Astrocyte (in vitro differentiated cells and primary cell): ENCODE results near the gene TGFB1I1. TPM values are rescaled to one million over a fixed set of nuclear protein-coding genes. Genes with fewer than 3 reads are reported as not detected.

Experiments
- DNase-seq: peaks from one replicate; pipeline ENCODE4 v3.0.0-alpha.2; 2010; ENCODE audit warnings: low read depth
- FAIRE-seq: peaks from 2 replicates; lab custom pipeline; 2011; peaks lifted over from hg19 to GRCh38; lab: Jason Lieb, UNC
- H2AFZ ChIP-seq: 2 replicates; pipeline ENCODE4 v1.6.0; 2012; ENCODE audit warnings: low read depth, low read length, inconsistent platforms
- H3K27ac ChIP-seq: 2 replicates; pipeline ENCODE4 v1.5.1; 2011; ENCODE audit warnings: low read depth, low read length, inconsistent platforms
- H3K27me3 ChIP-seq: 2 replicates; pipeline ENCODE4 v1.6.0; 2011; ENCODE audit warnings: low read length, inconsistent platforms; ENCODE audit not compliant: insufficient read depth
- H3K36me3 ChIP-seq: 2 replicates; pipeline ENCODE4 v1.5.1; 2011; ENCODE audit warnings: low read length, inconsistent platforms; ENCODE audit not compliant: insufficient read depth
- H3K4me1 ChIP-seq: 2 replicates; pipeline ENCODE4 v1.5.1; 2011; ENCODE audit warnings: low read length, inconsistent platforms; ENCODE audit not compliant: insufficient read depth
- H3K4me2 ChIP-seq: 2 replicates; pipeline ENCODE4 v1.6.0; 2012; ENCODE audit warnings: low read length, inconsistent platforms
- H3K4me3 ChIP-seq: 2 replicates; pipeline ENCODE4 v1.5.1; 2011; ENCODE audit warnings: low read depth, mild to moderate bottlenecking, low read length, inconsistent platforms; ENCODE audit not compliant: insufficient read depth
- H3K79me2 ChIP-seq: 2 replicates; pipeline ENCODE4 v1.6.0; 2012; ENCODE audit warnings: mild to moderate bottlenecking, low read length, inconsistent platforms; ENCODE audit not compliant: insufficient read depth
- H3K9ac ChIP-seq: 2 replicates; pipeline ENCODE4 v1.6.0; 2012; ENCODE audit warnings: mild to moderate bottlenecking, low read length, inconsistent platforms
- H3K9me3 ChIP-seq: 2 replicates; pipeline ENCODE4 v1.5.1; 2012; ENCODE audit warnings: low read depth, mild to moderate bottlenecking, low read length, inconsistent platforms; ENCODE audit not compliant: insufficient read depth
- H4K20me1 ChIP-seq: 2 replicates; pipeline ENCODE4 v1.6.0; 2012; ENCODE audit warnings: low read length, inconsistent platforms; ENCODE audit not compliant: insufficient read depth
- H3K27ac Mint-ChIP-seq: one replicate; pipeline ENCODE4 v1.8.0; 2021; ENCODE audit warnings: mild to moderate bottlenecking, mixed read lengths; ENCODE audit not compliant: unreplicated experiment
- H3K27me3 Mint-ChIP-seq: one replicate; pipeline ENCODE4 v1.8.0; 2021; ENCODE audit warnings: low read depth, mixed read lengths; ENCODE audit not compliant: unreplicated experiment
- H3K36me3 Mint-ChIP-seq: one replicate; pipeline ENCODE4 v1.8.0; 2021; ENCODE audit warnings: low read depth, mixed read lengths; ENCODE audit not compliant: unreplicated experiment
- H3K4me1 Mint-ChIP-seq: one replicate; pipeline ENCODE4 v1.8.0; 2021; ENCODE audit warnings: low read depth, mixed read lengths; ENCODE audit not compliant: unreplicated experiment
- H3K4me3 Mint-ChIP-seq: one replicate; pipeline ENCODE4 v1.8.0; 2021; ENCODE audit warnings: mild to moderate bottlenecking, moderate library complexity, mixed read lengths; ENCODE audit not compliant: unreplicated experiment
- H3K9me3 Mint-ChIP-seq: one replicate; pipeline ENCODE4 v1.8.0; 2021; ENCODE audit warnings: mild to moderate bottlenecking, mixed read lengths; ENCODE audit not compliant: unreplicated experiment
- EZH2 ChIP-seq: IDR thresholded peaks from 2 replicates; pipeline ENCODE4 v1.6.1; 2012; ENCODE audit warnings: mild to moderate bottlenecking, low read length, inconsistent platforms; ENCODE audit not compliant: insufficient read depth
- total RNA-seq: library from RNA; stranded (reverse); gene quantifications from 2 replicates; pipeline ENCODE4 v1.2.1, GENCODE V29; 2021
- TF ChIP-seq, protein P1 (sequence below): IDR thresholded peaks from 2 replicates; pipeline ENCODE4 v1.5.1; 2011; ENCODE audit warnings: low read depth, mild to moderate bottlenecking, inconsistent platforms, low read length, moderate library complexity; ENCODE audit not compliant: insufficient read depth

Gene TGFB1I1
- total RNA-seq, 1 donor from 2014 or later: 124 TPM

DNA sequence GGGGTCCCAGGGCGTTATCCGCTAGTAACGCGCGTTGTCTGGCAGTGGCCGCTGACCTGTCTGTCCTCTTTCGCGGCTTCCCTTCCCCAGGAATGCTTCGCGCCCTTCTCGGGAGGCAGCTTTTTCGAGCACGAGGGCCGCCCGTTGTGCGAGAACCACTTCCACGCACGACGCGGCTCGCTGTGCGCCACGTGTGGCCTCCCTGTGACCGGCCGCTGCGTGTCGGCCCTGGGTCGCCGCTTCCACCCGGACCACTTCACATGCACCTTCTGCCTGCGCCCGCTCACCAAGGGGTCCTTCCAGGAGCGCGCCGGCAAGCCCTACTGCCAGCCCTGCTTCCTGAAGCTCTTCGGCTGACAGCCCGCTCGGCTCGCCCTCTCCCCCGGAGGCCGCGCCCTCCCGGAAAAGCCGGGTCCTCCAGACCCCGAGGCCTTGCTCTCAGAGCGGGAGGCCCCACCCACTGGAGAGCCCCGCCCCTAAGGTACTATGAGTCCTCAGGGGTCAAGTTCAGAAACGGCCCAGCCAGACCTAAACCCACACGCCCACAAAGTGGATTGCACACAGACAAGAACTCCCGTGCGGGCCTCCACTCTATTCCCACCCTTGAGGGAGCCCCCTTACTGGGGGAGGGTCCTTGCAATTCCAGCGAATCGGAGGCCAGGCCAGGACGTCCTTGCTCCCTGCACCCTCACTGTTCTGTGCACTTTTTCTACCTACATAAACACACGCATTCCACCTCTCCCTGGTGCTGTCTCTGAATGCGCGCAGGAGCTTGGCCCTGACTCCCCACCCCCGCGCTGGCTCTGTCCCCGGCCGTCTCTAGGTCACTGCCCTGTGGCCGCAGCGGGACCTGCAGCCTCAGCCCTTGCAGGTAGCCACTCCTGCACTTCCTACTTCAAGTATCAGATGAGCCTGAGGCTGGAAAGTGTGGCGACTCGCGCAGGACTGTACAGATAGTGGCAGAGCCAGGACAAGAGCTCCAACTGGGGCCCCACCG, 5.6 kb downstream of the TGFB1I1 start:
- H3K9ac ChIP-seq: no peak overlapping the region
- peaks cover 81% of the 10 kb centered on the region for H4K20me1 ChIP-seq
- peak overlapping the region; percentile 58 for H3K27ac Mint-ChIP-seq
- H3K27me3 ChIP-seq: no peaks in the 10 kb centered on the region
- H3K27ac ChIP-seq: no peak overlapping the region
- H3K4me2 ChIP-seq: no peak overlapping the region
- DNase-seq (no peak), FAIRE-seq (no peak)
- peaks cover 36% of the 10 kb centered on the region for H3K79me2 ChIP-seq
- H3K36me3 ChIP-seq: peaks cover 22% of the 10 kb centered on the region
- no peak overlapping the region for H2AFZ ChIP-seq
- H3K4me3 Mint-ChIP-seq: peak overlapping the region; percentile 75
- TF ChIP-seq EZH2: no peak
- TF ChIP-seq, protein P1, sequence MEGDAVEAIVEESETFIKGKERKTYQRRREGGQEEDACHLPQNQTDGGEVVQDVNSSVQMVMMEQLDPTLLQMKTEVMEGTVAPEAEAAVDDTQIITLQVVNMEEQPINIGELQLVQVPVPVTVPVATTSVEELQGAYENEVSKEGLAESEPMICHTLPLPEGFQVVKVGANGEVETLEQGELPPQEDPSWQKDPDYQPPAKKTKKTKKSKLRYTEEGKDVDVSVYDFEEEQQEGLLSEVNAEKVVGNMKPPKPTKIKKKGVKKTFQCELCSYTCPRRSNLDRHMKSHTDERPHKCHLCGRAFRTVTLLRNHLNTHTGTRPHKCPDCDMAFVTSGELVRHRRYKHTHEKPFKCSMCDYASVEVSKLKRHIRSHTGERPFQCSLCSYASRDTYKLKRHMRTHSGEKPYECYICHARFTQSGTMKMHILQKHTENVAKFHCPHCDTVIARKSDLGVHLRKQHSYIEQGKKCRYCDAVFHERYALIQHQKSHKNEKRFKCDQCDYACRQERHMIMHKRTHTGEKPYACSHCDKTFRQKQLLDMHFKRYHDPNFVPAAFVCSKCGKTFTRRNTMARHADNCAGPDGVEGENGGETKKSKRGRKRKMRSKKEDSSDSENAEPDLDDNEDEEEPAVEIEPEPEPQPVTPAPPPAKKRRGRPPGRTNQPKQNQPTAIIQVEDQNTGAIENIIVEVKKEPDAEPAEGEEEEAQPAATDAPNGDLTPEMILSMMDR: no peak
- peaks cover 4% of the 10 kb centered on the region for H3K9me3 ChIP-seq
- no peaks in the 10 kb centered on the region for H3K27me3 Mint-ChIP-seq
- H3K4me3 ChIP-seq: no peak overlapping the region
- no peaks in the 10 kb centered on the region for H3K9me3 Mint-ChIP-seq
- H3K4me1 ChIP-seq: peaks cover 31% of the 10 kb centered on the region
- peaks cover 37% of the 10 kb centered on the region for H3K36me3 Mint-ChIP-seq
- H3K4me1 Mint-ChIP-seq: peaks cover 25% of the 10 kb centered on the region

- H3K79me2 ChIP-seq: peaks cover 23% of the 10 kb centered on the region
- Mint-ChIP-seq H3K4me3 (no peak overlapping the region), H3K4me1 (peaks cover 22% of the 10 kb centered on the region), H3K9me3 (no peaks in the 10 kb centered on the region), H3K36me3 (peaks cover 27% of the 10 kb centered on the region), H3K27me3 (peaks cover 3% of the 10 kb centered on the region), H3K27ac (peak overlapping the region; percentile 62)
- H3K4me2 ChIP-seq: no peak overlapping the region
- no peak overlapping the region for H3K27ac ChIP-seq
- DNase-seq (no peak), FAIRE-seq (no peak)
- H3K27me3 ChIP-seq: no peaks in the 10 kb centered on the region
- H2AFZ ChIP-seq: no peak overlapping the region
- H3K9ac ChIP-seq: no peak overlapping the region
- H3K4me1 ChIP-seq: peaks cover 20% of the 10 kb centered on the region
- H3K36me3 ChIP-seq: peaks cover 21% of the 10 kb centered on the region
- no peaks in the 10 kb centered on the region for H3K9me3 ChIP-seq
- H4K20me1 ChIP-seq: peaks cover 68% of the 10 kb centered on the region
- TF ChIP-seq, protein P1: no peak
- no peak for TF ChIP-seq EZH2
- H3K4me3 ChIP-seq: no peak overlapping the region
These were observed 7.0 kb downstream of the TGFB1I1 start for GRCh38 chr16:31478956-31479355.
